ENCODE results near the gene PROCA1.

GRCh38 chr17:28755486-28755885 is 43.8 kb upstream of the PROCA1 start:
- TF ChIP-seq TAF1 (CRISPR knock-in tag; IDR thresholded peaks at IDR 0.05) (no peak), SMC3 (IDR thresholded peaks at IDR 0.05; ENCODE audit: low read length) (no peak), ZNF772 (CRISPR knock-in tag; IDR thresholded peaks at IDR 0.05) (no peak), SRF (IDR thresholded peaks at IDR 0.05; ENCODE audit: low read depth, low read length) (no peak), CTCF (CRISPR knock-in tag; IDR thresholded peaks at IDR 0.05) (no peak), ZNF224 (CRISPR knock-in tag; IDR thresholded peaks at IDR 0.05) (no peak), SATB2 (CRISPR knock-in tag; IDR thresholded peaks at IDR 0.05) (no peak)

Data from HepG2 (cell line).